Uterus (tissue), 2 donors: Measurements from ENCODE around the gene DMAP1.

Experiments used
- POLR2A ChIP-seq, 2 donors: fragments of 450-650 bp; IDR thresholded peaks; one replicate each; pipeline ENCODE4 v1.6.1; 2016; ENCODE audit warnings: antibody characterized with exemption in 2 of 2, mild to moderate bottlenecking in 1 of 2, moderate library complexity in 1 of 2
- TF ChIP-seq, protein P1 (sequence below), 4 experiments: fragments of 200-600 bp in 2 of 4; fragments of 450-650 bp in 2 of 4; sonication (generic) in 2 of 4; IDR thresholded peaks; one replicate each; pipeline ENCODE4 v1.5.1; 2016 to 2019; ENCODE audit warnings: antibody characterized with exemption in 4 of 4, mild to moderate bottlenecking in 2 of 4, moderate library complexity in 1 of 4

DNA sequence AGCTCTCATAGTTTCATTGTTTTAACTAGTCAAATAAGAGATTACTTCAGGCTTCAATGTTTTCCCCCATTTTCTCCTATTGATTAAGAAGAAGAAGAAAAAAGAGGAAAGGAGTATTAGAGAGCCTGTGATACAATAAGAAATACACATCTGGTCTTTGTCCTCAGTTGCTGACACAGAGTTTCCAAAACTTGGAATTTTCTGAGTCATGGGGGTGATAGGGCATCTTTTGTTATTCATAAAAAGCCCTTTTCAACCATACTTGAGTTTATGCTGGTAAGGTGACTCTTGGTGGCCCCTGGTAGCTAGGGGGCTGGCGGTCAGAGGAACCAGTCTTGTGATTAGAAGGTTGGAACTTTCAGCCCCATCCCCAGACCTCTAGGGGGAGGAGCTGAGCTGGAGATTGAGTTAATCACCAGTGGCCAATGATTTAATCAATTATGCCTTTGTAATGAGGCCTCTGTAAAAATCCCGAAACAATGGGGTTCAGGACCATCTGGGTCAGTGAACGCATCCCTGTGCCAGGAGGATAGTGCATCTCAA, 42.9 kb upstream of the DMAP1 start:
- TF ChIP-seq, protein P1, sequence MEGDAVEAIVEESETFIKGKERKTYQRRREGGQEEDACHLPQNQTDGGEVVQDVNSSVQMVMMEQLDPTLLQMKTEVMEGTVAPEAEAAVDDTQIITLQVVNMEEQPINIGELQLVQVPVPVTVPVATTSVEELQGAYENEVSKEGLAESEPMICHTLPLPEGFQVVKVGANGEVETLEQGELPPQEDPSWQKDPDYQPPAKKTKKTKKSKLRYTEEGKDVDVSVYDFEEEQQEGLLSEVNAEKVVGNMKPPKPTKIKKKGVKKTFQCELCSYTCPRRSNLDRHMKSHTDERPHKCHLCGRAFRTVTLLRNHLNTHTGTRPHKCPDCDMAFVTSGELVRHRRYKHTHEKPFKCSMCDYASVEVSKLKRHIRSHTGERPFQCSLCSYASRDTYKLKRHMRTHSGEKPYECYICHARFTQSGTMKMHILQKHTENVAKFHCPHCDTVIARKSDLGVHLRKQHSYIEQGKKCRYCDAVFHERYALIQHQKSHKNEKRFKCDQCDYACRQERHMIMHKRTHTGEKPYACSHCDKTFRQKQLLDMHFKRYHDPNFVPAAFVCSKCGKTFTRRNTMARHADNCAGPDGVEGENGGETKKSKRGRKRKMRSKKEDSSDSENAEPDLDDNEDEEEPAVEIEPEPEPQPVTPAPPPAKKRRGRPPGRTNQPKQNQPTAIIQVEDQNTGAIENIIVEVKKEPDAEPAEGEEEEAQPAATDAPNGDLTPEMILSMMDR (IDR thresholded peaks at IDR 0.05): no peak
- TF ChIP-seq POLR2A (IDR thresholded peaks at IDR 0.05): no peak
